AG04450 (cell line): ENCODE results near the gene ITGB5. TPM values are rescaled to one million over a fixed set of nuclear protein-coding genes. Genes with fewer than 3 reads are reported as not detected.

Experiments
- CTCF ChIA-PET: fragments of 300-600, 350-600 bp; formaldehyde crosslinking; extraction: SDS; loops from one replicate; lab custom pipeline; 2022; ENCODE audit warnings: antibody characterized with exemption, inconsistent platforms; lab: Charles Lee
- POLR2A ChIA-PET: fragments of 350-600 bp; formaldehyde crosslinking; extraction: SDS; loops from one replicate; lab custom pipeline; 2021; ENCODE audit warnings: antibody characterized with exemption, inconsistent platforms; lab: Yijun Ruan, JAX
- DNase-seq: peaks from one replicate; pipeline ENCODE4 v3.0.0-alpha.2; 2011; ENCODE audit warnings: low read depth, low spot score
- H3K27ac ChIP-seq: one replicate; pipeline ENCODE4 v1.5.1; 2012; ENCODE audit warnings: low read depth, low read length, control low read depth
- H3K27me3 ChIP-seq: one replicate; pipeline ENCODE4 v1.6.0; 2012; ENCODE audit warnings: low read length; ENCODE audit not compliant: control insufficient read depth, insufficient read depth
- H3K4me3 ChIP-seq: 2 replicates; pipeline ENCODE4 v1.5.1; 2011; ENCODE audit warnings: mild to moderate bottlenecking, low read depth, low read length, control low read depth
- H3K9me3 ChIP-seq: 2 replicates; pipeline ENCODE4 v1.5.1; 2012; ENCODE audit warnings: low read length; ENCODE audit not compliant: control insufficient read depth, insufficient read depth
- CTCF ChIP-seq: IDR thresholded peaks from 2 replicates; pipeline ENCODE4 v1.5.1; 2011; ENCODE audit warnings: low read depth, low read length, control low read depth, inconsistent platforms
- polyA plus RNA-seq: library from polyadenylated mRNA; depleted of rRNA; stranded (reverse); fragments of >200 nt; gene quantifications from 2 replicates; pipeline ENCODE4 v1.2.3, GENCODE V29; 2011

Gene ITGB5
- polyA plus RNA-seq, 1 experiment = 127 TPM

DNA sequence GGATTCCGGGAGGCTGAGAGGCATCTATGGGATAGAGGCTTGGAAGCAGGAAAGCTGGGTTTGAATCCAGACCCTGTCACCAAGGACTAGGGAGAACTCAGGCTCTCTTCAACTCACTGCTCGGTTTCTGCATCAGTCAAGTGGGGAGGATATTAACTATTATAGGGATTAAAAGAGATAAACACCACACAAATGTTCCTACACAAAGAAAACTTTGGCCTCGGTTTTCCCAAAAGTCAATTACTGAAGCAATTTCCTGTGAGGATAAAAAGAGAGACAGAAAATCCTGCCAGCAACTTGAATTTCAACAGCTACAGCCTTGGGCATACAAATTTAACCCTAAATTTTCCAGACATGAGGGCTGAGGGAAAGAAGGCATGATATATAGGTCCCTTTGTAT is 36.0 kb downstream of the ITGB5 start:
- Histone ChIP-seq H3K9me3 (0 out of 2 replicates have a peak, but pooled peaks cover 3% of the 10 kb centered on the region), H3K27ac (no peak overlapping the region), H3K4me3 (no peak overlapping the region), H3K27me3 (no peaks in the 10 kb centered on the region)
- ChIA-PET CTCF (no interaction called here), POLR2A (interaction anchor here (0.7 kb wide), 1 partner anchor 15 kb away, joined by 3 read pairs; no protein-coding TSS in a partner anchor)
- TF ChIP-seq CTCF = no peak
- DNase-seq = no peak

GRCh38 chr3:124850633-124851032 is 36.5 kb downstream of the ITGB5 start:
- no peaks in the 10 kb centered on the region for H3K27me3 ChIP-seq
- ChIA-PET POLR2A (interaction anchor here (0.7 kb wide), 1 partner anchor 15 kb away, joined by 3 read pairs; no protein-coding TSS in a partner anchor), CTCF (interaction anchor here (0.6 to 0.7 kb wide), 3 partner anchors 14 to 51 kb away, joined by 4 to 10 read pairs (median 5); no protein-coding TSS in a partner anchor)
- peak; percentile 21; the same call in 1 of the 2 replicates for TF ChIP-seq CTCF
- no peak for DNase-seq
- 0 out of 2 replicates have a peak, but pooled peaks cover 3% of the 10 kb centered on the region for H3K9me3 ChIP-seq
- H3K27ac ChIP-seq = no peak overlapping the region
- no peak overlapping the region for H3K4me3 ChIP-seq

DNA sequence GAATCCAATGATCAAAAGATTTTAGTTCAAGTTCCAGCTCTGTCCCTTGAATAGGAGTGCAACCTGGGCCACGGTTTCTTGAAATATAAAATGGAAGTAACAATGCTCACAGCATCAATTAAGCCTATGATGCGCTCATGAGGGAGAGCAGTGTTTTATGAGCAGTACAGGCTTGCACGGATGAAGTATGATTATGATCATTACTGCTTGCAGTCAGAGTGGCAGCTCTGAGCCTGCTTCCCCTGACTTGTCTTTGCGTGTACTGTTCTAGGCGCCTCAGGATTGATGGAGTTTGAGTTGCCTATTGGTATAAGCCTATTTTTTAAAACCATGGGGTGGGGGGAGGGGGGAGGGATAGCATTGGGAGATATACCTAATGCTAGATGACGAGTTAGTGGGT is 37.0 kb downstream of the ITGB5 start:
- ChIA-PET POLR2A (no interaction called here), CTCF (interaction anchor here (0.6 to 0.7 kb wide), 3 partner anchors 14 to 51 kb away, joined by 4 to 10 read pairs (median 5); no protein-coding TSS in a partner anchor)
- Histone ChIP-seq H3K27me3 (no peaks in the 10 kb centered on the region), H3K4me3 (no peak overlapping the region), H3K27ac (no peak overlapping the region), H3K9me3 (0 out of 2 replicates have a peak, but pooled peaks cover 3% of the 10 kb centered on the region)
- DNase-seq = no peak
- no peak for TF ChIP-seq CTCF

DNA sequence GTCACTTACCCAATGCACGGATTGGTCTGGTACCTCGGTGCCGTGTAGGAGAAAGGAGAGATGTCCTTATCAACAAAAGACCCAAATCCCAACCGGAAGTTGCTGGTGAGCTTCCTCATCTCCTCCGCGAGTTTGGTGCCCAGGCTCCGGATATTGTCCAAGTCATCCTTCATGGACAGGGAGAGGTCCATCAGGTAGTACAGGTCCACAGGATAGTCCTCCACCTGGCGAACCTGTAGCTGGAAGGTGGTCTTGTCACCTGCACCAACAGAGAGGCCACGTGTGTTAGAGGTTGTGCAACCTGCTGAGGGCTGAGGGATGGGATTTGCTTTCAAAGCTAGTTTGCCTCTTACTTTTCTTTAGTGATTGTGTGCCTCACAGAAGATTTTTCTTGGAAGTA is 38.9 kb downstream of the ITGB5 start:
- Histone ChIP-seq H3K9me3 (no peaks in the 10 kb centered on the region), H3K27ac (no peak overlapping the region), H3K27me3 (no peaks in the 10 kb centered on the region), H3K4me3 (no peak overlapping the region)
- TF ChIP-seq CTCF = no peak
- CTCF ChIA-PET = no interaction called here
- DNase-seq = no peak
- POLR2A ChIA-PET = no interaction called here

GRCh38 chr3:124847863-124848262 is 39.3 kb downstream of the ITGB5 start:
- no peaks in the 10 kb centered on the region for H3K9me3 ChIP-seq

More at GRCh38 chr3:124847863-124848262, 39.3 kb downstream of the ITGB5 start:
- TF ChIP-seq CTCF = no peak
- DNase-seq = no peak
- ChIA-PET POLR2A (no interaction called here), CTCF (no interaction called here)
- Histone ChIP-seq H3K27me3 (no peaks in the 10 kb centered on the region), H3K27ac (no peak overlapping the region), H3K4me3 (no peak overlapping the region)
